Heart left ventricle (tissue), 16 donors: ENCODE data around the gene TM9SF4. TPM values are rescaled to one million over a fixed set of nuclear protein-coding genes. Genes with fewer than 3 reads are reported as not detected.
A peak's percentile ranks its signal among the peaks of the same experiment; 100 is the strongest.

Experiments
- ATAC-seq, 4 donors: fragments of 200-7000 bp; cut with Tn5 transposase; one replicate each; pipeline ENCODE4 v1.9.1; 2020 to 2022; ENCODE audit warnings: moderate library complexity in 4 of 4, mild to moderate bottlenecking in 3 of 4, moderate number of reproducible peaks in 1 of 4
- DNase-seq, 5 donors: peaks; one replicate each; pipeline ENCODE4 v3.0.0-alpha.2; 2020
- H3K27ac ChIP-seq, 12 donors: fragments of 200-600 bp; sonication (generic) in 4 of 12; one replicate each; pipeline versions ENCODE4 v1.5.0 to v1.8.0; 2016 to 2022; ENCODE audit warnings: mild to moderate bottlenecking in 2 of 12
- H3K27me3 ChIP-seq, 9 donors: fragments of 200-600 bp; sonication (generic) in 2 of 9; one replicate each; pipeline versions ENCODE4 v1.5.1 to v1.8.0; 2016 to 2022; ENCODE audit warnings: mild to moderate bottlenecking in 3 of 9
- H3K36me3 ChIP-seq, 9 donors: fragments of 200-600 bp; sonication (generic) in 2 of 9; one replicate each; pipeline versions ENCODE4 v1.5.0 to v1.8.0; 2018 to 2022; ENCODE audit warnings: mild to moderate bottlenecking in 2 of 9
- H3K4me1 ChIP-seq, 12 donors: fragments of 200-600 bp; sonication (generic) in 4 of 12; one replicate each; pipeline versions ENCODE4 v1.5.0 to v1.8.0; 2016 to 2022; ENCODE audit warnings: mild to moderate bottlenecking in 3 of 12
- H3K4me3 ChIP-seq, 12 donors: fragments of 200-600 bp; sonication (generic) in 4 of 12; one replicate each; pipeline versions ENCODE4 v1.5.0 to v1.8.0; 2017 to 2022; ENCODE audit warnings: mild to moderate bottlenecking in 9 of 12, moderate library complexity in 4 of 12
- H3K9me3 ChIP-seq, 12 donors: fragments of 200-600 bp; sonication (generic) in 4 of 12; one replicate each; pipeline versions ENCODE4 v1.5.0 to v1.8.0; 2016 to 2022; ENCODE audit warnings: mild to moderate bottlenecking in 1 of 12
- CTCF ChIP-seq, 12 donors: fragments of 200-600 bp; sonication (generic) in 4 of 12; IDR thresholded peaks; one replicate each; pipeline versions ENCODE4 v1.5.0 to v1.8.0; 2018 to 2022; ENCODE audit warnings: antibody characterized with exemption in 12 of 12, mild to moderate bottlenecking in 5 of 12
- POLR2A ChIP-seq, 2 donors: fragments of 450-650 bp; IDR thresholded peaks; one replicate each; pipeline ENCODE4 v1.6.1; 2017; ENCODE audit warnings: antibody characterized with exemption in 2 of 2, mild to moderate bottlenecking in 2 of 2, moderate library complexity in 2 of 2
- WGBS, 4 donors: extraction: QIAGEN DNeasy Blood & Tissue Kit in 2 of 4; methylation state at CpG; one replicate each; pipeline versions ENCODE4 v1.1.5 to v1.1.7; 2013 to 2018; 5-methylcytosine and 5-hydroxymethylcytosine counted together
- intact Hi-C, 10 donors: fragments of 100-400 bp; cut with DNase I; formaldehyde crosslinking; loops; one replicate each; pipeline versions ENCODE4 v1.11.1 to v1.14.2; 2022
- polyA plus RNA-seq, 2 donors: library from polyadenylated mRNA; stranded (reverse); fragments of 200-250 nt; gene quantifications; one replicate each; pipeline ENCODE4 v1.2.3, GENCODE V29; 2013
- total RNA-seq, 9 donors: library from RNA; depleted of rRNA in 2 of 9; stranded (reverse); fragments of >200 nt in 2 of 9; fragmentation: NEBNext Ultra II Directional in 3 of 9; extraction: Animal tissue kit (Norgen Biotek cat#: 25700) in 3 of 9; gene quantifications; one replicate each; pipeline versions ENCODE4 v1.1.0 to v1.2.4, GENCODE V29; 2016 to 2023
- donor health status: ischemic (EF 13 %, LVEDD 7.1; RV severe dilation, severe dysfunction).
- donor health status: healthy with polysubstance abuse.
- donor health status: DM: no; HTN: yes; CAD: no.
- donor health status: DM: no; HTN: no; CAD: no.
- donor health status: ischemic (EF 25% LVEDD 6.9; RV normal size, moderate dysfunction).
- donor health status: ischemic (EF 25% LVEDD 5.7; RV mildly dilated, moderate dysfunction).
- donor health status: healthy.
- donor health status: DM: yes; HTN: yes; CAD: no.
- donor health status: ischemic (EF 35%, LVEDD 5.7; RV mildly dilated, moderate dysfunction).
- donor health status: nonischemic (EF 11% LVEDD 7.7; RV severe dilation, severe dysfunction).
- donor health status: DM: yes; HTN: yes; CAD: no.
- donor health status: PGD.
- donor health status: ischemic (EF 29% LVEDD 5.4; RV normal size, mild dysfunction).
- donor health status: nonischemic (EF 23%, LVEDD 6.1; RV moderate dilation, normal function).

TM9SF4 gene
- total and polyA plus RNA-seq, 11 donors, result 15.7 to 37.9 (median 28.8) TPM

GRCh38 chr20:32206760-32207625 lies 97.5 kb downstream of the TM9SF4 start:
- intact Hi-C loops, result loop anchor here in 5 of 10 donors (1.0 to 10.0 kb wide), 5 partner anchors 96 to 275 kb away; partner anchors contain the start of genes TM9SF4 (in 3 of the 5) and ASXL1 (in 2 of the 5)
- Histone ChIP-seq H3K4me3 (peak overlapping the region; percentile 70 to 99 (median 96)), H3K27ac (peak overlapping the region; percentile 85 to 99 (median 93)), H3K9me3 (no peaks in the 10 kb centered on the region), H3K27me3 (no peaks in the 10 kb centered on the region), H3K36me3 (peaks cover 0 to 37% (median 17%) of the 10 kb centered on the region in 9 donors), H3K4me1 (peaks cover 10 to 66% (median 53%) of the 10 kb centered on the region in 12 donors)
- ATAC-seq, result peak in 2 of 4 donors; percentile 0 to 1
- no peak for DNase-seq
- TF ChIP-seq POLR2A (IDR thresholded peaks at IDR 0.05) (no peak), CTCF (IDR thresholded peaks at IDR 0.05) (no peak)
- WGBS, 4 donors, result 2 to 5% (median 3%) methylated on average over 29 to 40 of the region's 40 CpGs

GRCh38 chr20:32207626-32208498 lies 98.3 kb downstream of the TM9SF4 start, which contains the start of the genes PLAGL2 and POFUT1:
PLAGL2 (minus strand) TSS chr20:32207743; CDS start chr20:32202178, 5,565 bp downstream.
POFUT1 (plus strand) TSS chr20:32207880; CDS start chr20:32207942, 62 bp downstream.
- WGBS, 4 donors, result 1 to 4% (median 2%) methylated on average over 24 to 74 of the region's 74 CpGs
- H3K27ac ChIP-seq, result peak within 1 kb of the TSS; percentile 85 to 99 (median 93)
- intact Hi-C loops, result loop anchor here in 5 of 10 donors (1.0 to 10.0 kb wide), 5 partner anchors 97 to 274 kb away; partner anchors contain the start of genes TM9SF4 (in 3 of the 5) and ASXL1 (in 2 of the 5)
- H3K9me3 ChIP-seq, result no peaks in the 10 kb centered on the region
- H3K36me3 ChIP-seq, result peaks cover 0 to 41% (median 22%) of the 10 kb centered on the region in 9 donors
- H3K27me3 ChIP-seq, result no peaks in the 10 kb centered on the region
- DNase-seq, result peak; percentile 90 to 95 (median 93)
- H3K4me3 ChIP-seq, result peak within 1 kb of the TSS; percentile 70 to 99 (median 96)
- ATAC-seq, result peak; percentile 84 to 98 (median 96)
- TF ChIP-seq CTCF (IDR thresholded peaks at IDR 0.05) (peak in 8 of 12 donors; percentile 26 to 46 (median 32)), POLR2A (IDR thresholded peaks at IDR 0.05) (peak in 1 of 2 donors; percentile 81)
- H3K4me1 ChIP-seq, result peaks cover 10 to 57% (median 45%) of the 10 kb centered on the region in 12 donors

- peaks cover 7 to 49% (median 37%) of the 10 kb centered on the region in 12 donors for H3K4me1 ChIP-seq
- H3K27me3 ChIP-seq, result no peaks in the 10 kb centered on the region
- TF ChIP-seq POLR2A (IDR thresholded peaks at IDR 0.05) (no peak), CTCF (IDR thresholded peaks at IDR 0.05) (no peak)
- intact Hi-C loops, result loop anchor here in 5 of 10 donors (5.0 to 10.0 kb wide), 3 partner anchors 101 to 274 kb away; partner anchors contain the start of genes TM9SF4 (in 3 of the 5) and ASXL1 (in 1 of the 5)
- DNase-seq (no peak), ATAC-seq (no peak)
- H3K27ac ChIP-seq, result peak overlapping the region in 9 of 12 donors; percentile 85 to 99 (median 93)
- no peaks in the 10 kb centered on the region for H3K9me3 ChIP-seq
- H3K36me3 ChIP-seq, result peaks cover 0 to 45% (median 22%) of the 10 kb centered on the region in 9 donors
- H3K4me3 ChIP-seq, result peak overlapping the region in 11 of 12 donors; percentile 70 to 99 (median 97)
- WGBS, 4 donors, result 56 to 70% (median 63%) methylated on average over 13 of the region's 13 CpGs
Measured at GRCh38 chr20:32208499-32209154, 99.1 kb downstream of the TM9SF4 start.
